ENCODE data around the gene B3GNT7.
"Not testable (repeated sequence)": the region's sequence is repeated elsewhere in the genome, so short reads cannot be mapped to it uniquely, and the experiment has no call there.

The B3GNT7 gene

DNA sequence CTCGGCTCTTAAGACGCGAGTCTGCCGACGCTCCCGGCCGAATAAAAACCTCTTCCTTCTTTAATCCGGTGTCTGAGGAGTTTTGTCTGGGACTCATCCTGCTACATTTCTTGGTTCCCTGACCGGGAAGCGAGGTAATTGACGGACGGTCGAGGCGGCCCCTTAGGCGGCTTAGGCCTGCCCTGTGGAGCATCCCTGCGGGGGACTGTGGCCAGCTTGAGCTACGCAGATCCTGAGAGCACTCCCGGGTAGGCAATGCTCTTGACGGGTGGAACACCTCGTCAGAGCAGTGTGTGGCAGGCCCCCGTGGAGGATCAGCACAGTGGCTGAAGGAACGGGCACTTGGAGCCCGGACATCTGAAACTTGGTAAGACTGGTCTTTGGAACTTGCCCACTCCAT, 5.6 kb downstream of the B3GNT7 start:
- DNase-seq (ENCODE audit: low read depth), result not testable (repeated sequence)

DNA sequence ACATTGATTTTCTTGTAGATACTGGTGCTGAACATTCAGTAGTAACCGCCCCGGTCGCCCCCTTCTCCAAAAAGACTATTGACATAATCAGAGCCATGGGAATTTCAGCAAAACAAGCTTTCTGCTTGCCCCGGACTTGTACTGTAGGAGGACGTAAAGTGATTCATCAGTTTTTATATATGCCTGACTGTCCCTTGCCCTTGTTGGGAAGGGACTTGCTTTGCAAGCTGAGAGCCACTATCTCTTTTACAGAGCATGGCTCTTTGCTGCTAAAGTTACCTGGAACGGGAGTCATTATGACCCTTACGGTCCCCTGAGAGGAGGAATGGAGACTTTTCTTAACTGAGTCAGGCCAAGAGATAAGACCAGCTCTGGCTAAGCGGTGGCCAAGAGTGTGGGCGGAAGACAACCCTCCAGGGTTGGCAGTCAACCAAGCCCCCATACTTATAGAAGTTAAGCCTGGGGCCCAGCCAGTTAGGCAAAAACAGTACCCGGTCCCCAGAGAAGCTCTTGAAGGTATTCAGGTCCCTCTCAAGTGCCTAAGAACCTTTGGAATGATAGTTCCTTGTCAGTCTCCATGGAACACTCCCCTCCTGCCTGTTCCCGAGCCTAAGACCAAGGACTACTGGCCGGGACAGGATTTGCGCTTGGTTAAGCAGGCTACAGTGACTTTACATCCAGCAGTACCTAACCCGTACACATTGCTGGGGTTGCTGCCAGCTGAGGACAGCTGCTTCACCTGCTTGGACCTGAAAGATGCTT, 8.1 kb downstream of the B3GNT7 start:
- not testable (repeated sequence) for DNase-seq (ENCODE audit: low read depth)

DNA sequence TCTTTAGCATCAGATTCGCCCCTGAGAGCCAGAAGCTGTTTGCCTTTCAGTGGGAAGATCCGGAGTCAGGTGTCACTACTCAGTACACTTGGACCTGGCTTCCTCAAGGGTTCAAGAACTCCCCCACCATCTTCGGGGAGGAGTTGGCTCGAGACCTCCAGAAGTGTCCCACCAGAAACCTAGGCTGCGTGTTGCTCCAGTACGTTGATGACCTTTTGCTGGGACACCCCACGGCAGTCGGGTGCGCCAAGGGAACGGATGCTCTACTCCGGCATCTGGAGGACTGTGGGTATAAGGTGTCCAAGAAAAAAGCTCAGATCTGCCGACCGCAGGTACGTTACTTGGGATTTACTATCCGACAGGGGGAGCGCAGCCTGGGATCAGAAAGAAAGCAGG, 8.7 kb downstream of the B3GNT7 start:
- not testable (repeated sequence) for DNase-seq (ENCODE audit: low read depth)

DNA sequence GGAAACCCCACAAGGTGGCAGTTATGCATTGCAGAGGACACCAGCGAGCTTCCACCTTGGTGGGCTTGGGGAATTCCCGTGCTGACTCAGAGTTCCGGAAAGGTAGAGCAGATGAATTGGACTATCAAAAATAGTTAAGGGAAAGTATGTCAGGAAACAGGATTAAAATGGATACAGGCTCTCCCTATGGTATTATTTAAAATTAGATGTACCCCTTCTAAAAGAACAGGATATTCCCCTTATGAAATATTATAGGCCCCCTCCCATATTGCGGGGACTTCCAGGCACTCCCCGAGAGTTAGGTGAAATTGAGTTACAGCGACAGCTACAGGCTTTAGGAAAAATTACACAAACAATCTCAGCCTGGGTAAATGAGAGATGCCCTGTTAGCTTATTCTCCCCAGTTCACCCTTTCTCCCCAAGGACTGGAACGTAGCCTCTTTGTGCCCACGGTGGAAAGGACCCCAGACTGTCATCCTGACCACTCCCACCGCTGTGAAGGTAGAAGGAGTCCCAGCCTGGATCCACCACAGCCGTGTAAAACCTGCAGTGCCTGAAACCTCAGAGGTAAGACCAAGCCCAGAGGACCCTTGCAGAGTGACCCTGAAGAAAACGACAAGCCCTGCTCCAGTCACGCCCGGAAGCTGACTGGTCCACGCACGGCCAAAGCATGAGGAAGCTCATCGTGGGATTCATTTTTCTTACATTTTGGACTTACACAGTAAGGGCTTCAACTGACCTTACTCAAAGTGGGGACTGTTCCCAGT, 10.3 kb downstream of the B3GNT7 start:
- DNase-seq (ENCODE audit: low read depth), result not testable (repeated sequence)

DNA sequence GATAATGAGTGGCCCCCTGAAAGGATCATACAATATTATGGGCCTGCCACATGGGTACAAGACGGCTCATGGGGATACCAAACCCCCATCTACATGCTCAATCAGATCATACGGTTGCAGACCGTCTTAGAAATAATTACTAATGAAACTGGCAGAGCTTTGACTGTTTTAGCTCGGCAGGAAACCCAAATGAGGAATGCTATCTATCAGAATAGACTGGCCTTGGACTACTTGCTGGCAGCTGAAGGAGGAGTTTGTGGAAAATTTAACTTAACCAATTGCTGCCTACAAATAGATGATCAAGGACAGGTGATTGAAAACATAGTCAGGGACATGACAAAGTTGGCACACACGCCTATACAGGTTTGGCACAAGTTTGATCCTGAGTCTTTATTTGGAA, 12.2 kb downstream of the B3GNT7 start:
- DNase-seq (ENCODE audit: low read depth), result not testable (repeated sequence)

DNA sequence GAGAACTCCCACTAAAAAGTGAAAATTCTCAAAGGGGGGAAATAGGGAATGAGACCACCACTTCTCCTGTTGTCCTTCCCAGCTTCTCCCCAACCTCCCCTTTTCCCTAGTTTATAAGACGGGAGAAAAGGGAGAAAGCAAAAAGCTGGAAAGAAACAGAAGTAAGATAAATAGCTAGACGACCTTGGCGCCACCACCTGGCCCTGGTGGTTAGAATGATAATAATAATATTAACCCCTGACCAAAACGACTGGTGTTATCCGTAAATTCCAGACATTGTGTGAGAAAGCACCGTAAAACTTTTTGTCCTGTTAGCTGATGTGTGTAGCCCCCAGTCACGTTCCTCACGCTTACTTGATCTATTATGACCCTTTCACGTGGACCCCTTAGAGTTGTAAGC, 12.8 kb downstream of the B3GNT7 start:
- DNase-seq (ENCODE audit: low read depth), result not testable (repeated sequence)

DNA sequence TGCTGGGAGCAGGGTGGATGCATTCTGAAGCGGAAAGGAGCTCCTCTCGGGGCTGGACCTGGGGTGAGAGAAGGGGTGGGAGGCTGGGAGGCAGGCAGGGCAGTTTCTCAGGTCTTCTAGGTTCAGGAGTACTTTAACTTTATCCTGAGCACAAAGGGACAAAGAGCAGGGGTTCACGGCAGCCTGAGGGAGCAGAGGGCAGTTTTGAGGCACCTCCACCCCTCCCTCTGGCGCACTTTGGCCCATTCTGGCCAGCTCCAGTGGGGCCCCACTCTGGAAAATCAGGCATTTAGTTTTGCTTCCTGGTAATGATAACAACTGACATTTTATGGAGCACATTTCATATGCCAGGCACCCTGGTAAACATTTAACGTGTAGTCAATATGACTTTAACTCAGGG, 14.3 kb downstream of the B3GNT7 start:
- DNase-seq (ENCODE audit: low read depth), result no peak

DNA sequence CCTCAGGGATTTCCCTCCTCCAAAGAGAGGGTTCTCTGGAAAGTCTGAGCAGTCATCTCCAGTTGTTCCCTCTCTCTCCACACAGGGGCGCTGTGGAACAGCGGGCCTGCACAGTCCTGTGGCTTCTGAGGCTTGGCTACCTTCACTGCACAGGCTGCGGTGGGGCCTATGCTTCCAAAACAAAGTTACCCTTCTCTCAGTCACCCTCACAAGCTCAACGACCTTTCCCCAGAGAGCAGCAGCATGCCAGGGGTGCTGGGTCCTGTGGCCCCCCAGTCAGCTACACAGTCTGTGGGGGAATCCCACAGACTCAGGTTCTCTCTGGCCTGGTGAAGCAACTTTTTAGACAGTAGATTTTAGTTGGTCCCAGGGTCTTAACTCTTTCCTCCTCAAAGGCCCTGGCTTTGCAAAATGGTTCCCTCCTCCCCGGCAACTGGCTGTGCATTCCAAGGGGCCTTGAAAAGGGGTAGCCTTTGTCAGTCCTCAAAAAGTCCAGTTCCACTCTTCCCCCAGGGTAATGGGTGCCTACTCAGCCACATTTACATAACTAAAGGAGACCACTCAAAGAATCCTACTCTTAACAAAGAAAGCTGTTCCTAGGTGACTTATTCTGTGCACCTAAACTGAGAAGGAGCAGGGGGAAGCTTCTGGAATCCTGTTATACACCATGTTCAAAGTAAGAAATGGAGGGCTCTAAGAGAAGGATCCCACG, 14.9 kb downstream of the B3GNT7 start:
- no peak for DNase-seq (ENCODE audit: low read depth)

DNA sequence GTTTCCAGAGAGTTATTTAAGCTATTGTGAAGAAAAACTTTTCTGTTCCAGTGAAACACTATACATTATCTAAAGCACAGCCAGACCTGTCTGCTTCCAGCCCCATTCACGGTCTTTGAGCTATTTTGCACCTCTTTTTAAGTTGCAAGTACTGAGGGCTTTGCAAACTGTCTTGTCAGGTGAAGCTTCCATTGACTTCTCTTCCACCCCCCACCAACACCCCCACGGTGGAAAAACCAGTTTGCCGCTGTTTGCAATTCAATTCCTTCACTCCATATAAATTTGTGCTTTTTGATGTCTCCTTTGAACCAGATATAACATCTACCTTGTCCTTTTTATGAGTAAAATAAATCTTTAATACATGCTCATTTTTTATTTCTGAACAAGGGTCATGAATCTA, 15.7 kb downstream of the B3GNT7 start:
- no peak for DNase-seq (ENCODE audit: low read depth)

DNA sequence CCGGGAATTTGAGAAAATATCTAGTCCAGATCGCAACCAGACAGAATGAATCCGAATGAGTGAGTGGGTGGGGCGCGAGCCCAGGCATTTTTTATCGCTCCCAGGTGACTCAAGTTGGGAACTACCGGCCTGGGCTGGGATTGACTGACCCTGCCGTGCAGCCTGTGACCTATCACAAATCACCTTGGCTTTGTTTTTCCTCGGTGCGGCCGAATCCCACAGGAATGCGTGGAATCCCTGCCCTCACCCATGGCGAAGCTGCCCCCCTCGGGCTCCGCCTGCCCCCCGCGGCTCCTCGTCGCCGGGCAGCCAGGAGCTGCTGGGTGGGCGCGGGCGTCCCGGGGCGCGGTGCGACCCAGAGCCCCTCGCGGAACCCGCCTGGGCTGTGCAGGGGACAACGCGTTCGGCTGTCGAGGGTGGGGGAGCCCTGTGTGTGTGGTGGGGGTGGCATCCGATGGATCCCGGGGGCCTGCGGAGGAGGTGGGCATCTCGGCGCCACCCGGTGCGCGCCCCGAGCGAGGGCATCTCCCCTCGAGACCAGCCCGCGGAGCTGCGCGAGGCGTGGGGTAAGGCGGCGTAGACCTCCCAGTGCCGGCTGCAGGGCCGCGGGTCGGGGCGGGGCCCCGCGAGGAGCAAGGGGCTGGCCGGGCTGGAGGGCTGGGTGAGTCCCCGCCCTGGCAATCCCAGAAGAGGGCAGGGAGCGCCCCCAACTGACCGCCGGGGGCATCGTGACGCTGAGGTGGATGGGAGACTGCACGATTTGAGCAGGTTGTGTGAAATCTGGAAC, 16.5 kb downstream of the B3GNT7 start:
- peak; percentile 70 for DNase-seq (ENCODE audit: low read depth)

DNA sequence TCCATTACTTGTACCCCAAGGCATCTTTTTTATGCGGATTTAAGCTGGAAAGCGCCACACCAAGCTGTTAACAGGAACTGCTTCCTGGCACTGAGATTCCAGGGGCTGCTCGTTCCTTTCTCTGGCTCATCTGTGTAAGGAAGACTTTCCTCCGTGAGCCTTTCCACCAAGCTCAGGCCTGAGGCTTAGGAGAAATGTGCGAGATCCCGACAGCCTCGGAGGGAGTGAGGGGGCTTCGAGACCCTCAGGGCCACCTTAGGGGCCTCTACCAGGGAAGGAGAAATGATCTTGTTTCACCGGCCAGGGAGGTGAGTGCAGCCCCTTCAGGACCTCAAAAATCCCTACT, 17.1 kb downstream of the B3GNT7 start:
- DNase-seq (ENCODE audit: low read depth), result no peak

DNA sequence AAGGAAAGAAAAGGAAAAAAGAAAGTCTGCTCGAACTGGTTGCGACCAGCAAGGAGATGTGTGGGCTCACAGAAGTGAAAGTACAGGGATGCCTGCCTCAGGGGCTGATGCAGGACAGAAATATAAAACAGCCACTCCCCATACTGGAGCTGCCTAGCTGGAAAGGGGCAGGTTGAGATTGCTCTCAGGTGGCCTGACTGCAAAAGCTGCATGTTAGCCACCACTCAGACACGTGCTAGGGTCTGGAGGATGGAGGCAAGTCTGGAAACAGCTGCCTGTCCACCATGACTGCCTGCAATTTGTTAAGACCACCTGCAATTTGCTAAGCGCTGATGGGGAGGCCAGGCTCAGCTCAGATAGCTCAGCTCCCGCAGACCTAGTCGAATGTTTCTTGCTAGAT, 17.9 kb downstream of the B3GNT7 start:
- no peak for DNase-seq (ENCODE audit: low read depth)

DNA sequence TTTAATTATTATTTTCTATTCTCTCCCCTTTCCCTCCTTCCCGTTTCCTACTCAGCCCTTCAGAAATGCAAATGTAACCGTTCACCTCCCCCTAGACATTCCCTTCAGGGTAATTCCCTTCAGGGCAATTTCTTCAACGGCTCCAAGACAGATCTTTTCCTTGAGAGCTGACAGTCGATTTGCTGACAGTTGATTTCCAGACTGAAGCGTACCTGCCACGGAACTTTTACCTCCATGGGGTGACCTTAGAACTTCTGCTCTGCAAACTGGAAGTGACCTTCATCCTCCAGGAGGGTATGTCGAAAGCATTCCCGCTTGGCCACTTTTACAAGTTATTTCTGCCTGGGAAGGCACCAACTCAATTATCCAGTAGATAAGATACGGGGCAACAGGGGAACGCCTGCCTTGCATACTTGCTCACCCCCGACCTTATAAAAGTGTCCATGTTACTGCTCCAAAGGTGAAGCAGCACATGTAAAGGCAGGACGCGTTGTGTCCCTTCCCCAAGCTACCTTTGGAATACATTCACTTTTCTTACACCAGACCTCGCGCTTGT, 18.5 kb downstream of the B3GNT7 start:
- DNase-seq (ENCODE audit: low read depth), result no peak

DNA sequence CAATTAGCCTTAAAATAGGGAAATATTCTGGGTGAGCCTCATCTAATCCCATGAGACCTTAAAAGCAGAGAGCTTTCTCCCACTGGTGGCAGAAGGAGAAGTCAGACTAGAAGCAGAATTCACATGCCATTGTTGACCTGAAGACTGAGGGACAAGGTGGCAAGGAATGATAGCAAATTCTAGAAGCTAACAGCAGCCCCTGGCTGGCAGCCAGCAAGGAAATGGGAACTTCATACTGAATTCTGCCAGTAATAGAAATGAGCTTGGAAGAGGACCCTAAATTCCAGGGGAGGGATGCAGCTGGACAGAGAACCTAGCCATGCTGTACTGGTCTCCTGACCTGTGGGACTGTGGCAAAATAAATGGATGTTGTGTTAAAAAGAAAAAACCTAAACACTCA, 19.5 kb downstream of the B3GNT7 start:
- no peak for DNase-seq (ENCODE audit: low read depth)

DNA sequence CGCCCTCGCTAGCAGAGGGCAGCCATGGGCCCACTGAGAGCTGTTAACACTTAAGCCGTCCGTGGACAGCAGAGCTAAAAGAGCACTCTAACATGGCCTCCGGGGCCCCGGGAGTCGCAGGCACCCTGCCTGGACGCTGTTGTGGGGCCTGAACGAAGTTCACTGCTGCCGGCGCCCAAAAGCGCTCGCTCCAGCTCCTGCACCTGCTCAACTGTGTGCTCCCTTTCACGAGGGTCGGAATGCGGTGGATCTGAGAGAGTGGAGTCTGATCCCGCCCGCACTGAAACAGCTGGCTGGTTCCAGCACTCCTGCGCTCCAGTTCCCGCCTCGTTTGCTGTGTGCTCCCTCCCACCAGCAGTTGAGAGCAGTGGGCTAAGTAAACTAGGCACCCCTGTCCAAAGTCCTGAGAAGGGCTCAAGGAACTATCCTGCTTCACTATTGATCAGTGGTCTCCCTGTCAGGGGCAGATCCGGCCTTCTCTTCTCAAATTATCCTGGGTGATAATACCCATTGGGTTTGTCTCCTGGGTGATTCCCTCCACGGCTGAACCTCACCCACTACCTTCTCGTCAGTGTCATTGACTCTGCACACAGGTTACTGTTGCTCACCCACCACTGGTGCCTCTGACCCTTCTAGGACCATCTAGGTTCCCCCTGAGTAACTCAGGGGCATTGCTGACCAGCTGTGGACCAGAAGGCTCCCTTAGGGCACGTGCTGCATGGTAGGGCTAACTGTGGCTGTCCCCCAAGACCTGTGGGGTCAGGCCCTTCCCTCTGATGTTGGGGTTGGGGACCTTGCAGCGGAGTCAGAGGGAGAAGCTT, 23.5 kb downstream of the B3GNT7 start:
- no peak for DNase-seq (ENCODE audit: low read depth)

DNA sequence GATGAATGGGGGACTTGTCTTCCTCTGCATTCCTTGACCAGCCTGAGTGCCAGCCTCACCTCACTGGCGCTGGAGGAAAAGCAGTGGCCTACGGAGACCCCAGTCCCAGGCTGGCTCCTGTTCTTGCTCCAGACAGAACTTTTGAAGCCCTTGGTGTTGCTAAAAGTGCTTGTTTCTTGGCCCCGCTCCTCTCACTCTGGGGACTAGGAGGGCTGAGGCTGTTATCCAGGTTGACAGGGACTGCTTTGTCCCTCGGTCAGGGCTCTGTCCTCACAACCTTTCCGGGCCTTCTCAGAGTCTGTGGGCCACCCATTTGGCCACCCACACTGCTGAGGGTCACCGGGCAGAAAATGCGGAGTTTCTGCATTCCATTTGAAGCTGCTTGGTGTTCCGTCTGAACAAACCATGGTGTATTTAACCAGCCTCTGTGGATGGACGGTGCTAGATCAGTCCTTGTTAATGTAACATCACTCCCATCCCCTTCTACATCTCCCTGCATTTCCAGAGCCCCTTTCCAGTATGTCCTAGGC, 25.6 kb downstream of the B3GNT7 start:
- DNase-seq (ENCODE audit: low read depth), result no peak

DNA sequence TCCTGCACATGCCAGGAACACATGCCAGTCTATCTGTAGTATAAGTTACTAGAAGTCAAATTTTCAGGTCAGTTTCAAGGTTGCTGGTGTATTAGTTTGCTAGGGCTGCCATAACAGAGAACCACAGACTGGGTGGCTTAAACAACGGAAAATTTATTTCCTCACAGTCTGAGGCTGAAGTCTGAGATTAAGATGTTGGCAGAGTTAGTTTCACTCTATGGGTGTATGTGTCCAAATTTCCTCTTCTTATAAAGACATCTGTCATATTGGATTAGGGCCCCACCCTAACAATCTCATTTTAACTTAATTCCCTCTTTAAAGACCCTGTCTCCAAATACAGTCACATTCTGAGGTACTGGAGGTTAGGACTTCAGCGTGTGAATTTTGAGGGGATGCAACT, 26.5 kb downstream of the B3GNT7 start:
- DNase-seq (ENCODE audit: low read depth), result no peak

DNA sequence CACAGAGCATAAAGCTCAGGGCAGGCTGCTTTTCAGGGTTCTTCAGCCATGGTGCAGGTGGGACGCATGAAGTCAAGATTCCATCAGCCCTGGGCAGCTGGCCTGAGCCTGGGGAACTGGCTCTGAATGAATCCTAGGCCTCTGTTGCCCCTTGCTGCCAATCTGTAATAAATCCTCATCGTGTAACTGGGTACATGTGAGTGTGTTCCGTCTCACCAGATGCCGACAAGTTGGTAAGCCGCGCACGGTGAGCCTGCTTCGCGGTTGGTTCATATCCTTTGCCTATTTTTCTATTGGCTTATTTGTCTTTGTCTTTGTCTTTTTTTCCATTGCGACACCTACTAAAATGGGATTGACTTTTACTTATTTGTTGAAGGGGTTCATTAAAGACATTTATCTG, 27.7 kb downstream of the B3GNT7 start:
- DNase-seq (ENCODE audit: low read depth), result no peak

DNA sequence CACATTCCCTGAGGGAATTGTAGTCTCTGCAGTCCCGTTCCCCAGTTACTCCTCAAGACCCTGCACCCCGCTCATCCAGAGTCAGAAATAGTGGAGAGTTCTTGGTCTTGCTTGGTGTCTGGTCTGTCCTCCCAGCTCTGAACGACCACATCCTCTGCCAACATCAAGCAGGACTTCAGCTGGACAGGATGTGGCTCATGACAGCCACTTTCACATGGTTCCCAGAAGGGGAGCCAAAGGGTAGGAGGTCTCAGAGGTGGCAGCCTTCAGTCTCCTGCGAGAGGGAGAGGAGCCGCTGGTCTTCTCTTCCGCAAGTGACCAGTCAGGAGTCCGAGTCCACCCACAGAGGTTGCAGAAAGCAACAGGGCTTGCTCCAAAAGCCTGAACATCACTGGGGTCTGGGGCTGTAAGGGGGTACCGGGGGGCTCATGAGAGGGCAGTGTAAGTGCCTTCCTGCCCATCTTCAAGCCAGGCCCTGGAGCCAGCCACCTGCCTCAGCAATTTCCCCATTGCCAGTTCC, 29.8 kb downstream of the B3GNT7 start:
- no peak for DNase-seq (ENCODE audit: low read depth)

Data from stimulated activated CD8-positive, alpha-beta memory T cell treated with anti-CD3 and anti-CD28 coated beads, Interleukin-12 subunit alpha, Interleukin-12 subunit beta, amount 100 ng/mL, for 4 hours (primary cell).